Measurements from ENCODE around the gene CEBPZ.

Gene CEBPZ

GRCh38 chr2:37180006-37180639 is 51.3 kb downstream of the CEBPZ start:
- DNase-seq: no peak

- no peak for DNase-seq
Measured at GRCh38 chr2:37173741-37174140, 57.7 kb downstream of the CEBPZ start.

GRCh38 chr2:37171624-37171950 is 59.8 kb downstream of the CEBPZ start:
- DNase-seq: no peak

- DNase-seq: no peak
Measured at GRCh38 chr2:37168217-37168981, 63.0 kb downstream of the CEBPZ start.

- no peak for DNase-seq
Measured at GRCh38 chr2:37167636-37168180, 63.7 kb downstream of the CEBPZ start.

GRCh38 chr2:37164757-37165156 is 66.6 kb downstream of the CEBPZ start:
- no peak for DNase-seq

- DNase-seq: peak; percentile 58 to 65
Measured at GRCh38 chr2:37156857-37157714, 74.3 kb downstream of the CEBPZ start, which contains the start of gene EIF2AK2. TSS of gene EIF2AK2 (minus strand) at chr2:37156980. CDS start at chr2:37147806, 9,174 bp downstream.

- peak; percentile 9 to 55 for DNase-seq
Measured at GRCh38 chr2:37156071-37156856, 75.1 kb downstream of the CEBPZ start.

GRCh38 chr2:37154785-37155184 is 76.6 kb downstream of the CEBPZ start:
- DNase-seq: no peak

GRCh38 chr2:37153224-37153623 is 78.2 kb downstream of the CEBPZ start:
- no peak for DNase-seq

Data from hippocampal formation (tissue), 2 donors.